Pons (tissue), 1 donor: ENCODE measurements around the gene CTXN1.
"Not testable (repeated sequence)": the region's sequence is repeated elsewhere in the genome, so short reads cannot be mapped to it uniquely, and the experiment has no call there.

ENCODE experiments used
- DNase-seq: peaks from one replicate; pipeline ENCODE4 v3.0.0-alpha.2; 2016; ENCODE audit warnings: low spot score

CTXN1 gene

GRCh38 chr19:7926021-7926726 lies at the start of gene CTXN1:
TSS of gene CTXN1 (minus strand) at chr19:7926135. CDS start at chr19:7925538, 597 bp downstream.
- DNase-seq, result no peak

- peak; percentile 65 for DNase-seq
These were observed 49.1 kb upstream of the CTXN1 start for GRCh38 chr19:7975037-7975436.

- DNase-seq, result peak; percentile 70
These were observed 47.9 kb upstream of the CTXN1 start for GRCh38 chr19:7973883-7974282.

GRCh38 chr19:7971553-7972520 lies 45.9 kb upstream of the CTXN1 start:
- no peak for DNase-seq

- DNase-seq, result no peak
These were observed 44.9 kb upstream of the CTXN1 start for GRCh38 chr19:7970716-7971448.

- no peak for DNase-seq
These were observed 43.6 kb upstream of the CTXN1 start for GRCh38 chr19:7969555-7969939.

GRCh38 chr19:7968796-7969554 lies 43.0 kb upstream of the CTXN1 start:
- no peak for DNase-seq

- DNase-seq, result no peak
These were observed 42.3 kb upstream of the CTXN1 start for GRCh38 chr19:7968008-7968795.

- no peak for DNase-seq
These were observed 40.2 kb upstream of the CTXN1 start for GRCh38 chr19:7965921-7966665.

- no peak for DNase-seq
These were observed 39.4 kb upstream of the CTXN1 start for GRCh38 chr19:7965259-7965841.

- DNase-seq, result no peak
These were observed 37.6 kb upstream of the CTXN1 start for GRCh38 chr19:7963566-7963965.

GRCh38 chr19:7962644-7963268 lies 36.8 kb upstream of the CTXN1 start:
- DNase-seq, result no peak

- DNase-seq, result no peak
These were observed 36.1 kb upstream of the CTXN1 start for GRCh38 chr19:7961920-7962626.

- not testable (repeated sequence) for DNase-seq
These were observed 35.1 kb upstream of the CTXN1 start for GRCh38 chr19:7961082-7961481.

- no peak for DNase-seq
These were observed 33.3 kb upstream of the CTXN1 start for GRCh38 chr19:7959211-7959610.

GRCh38 chr19:7955696-7956095 lies 29.8 kb upstream of the CTXN1 start:
- no peak for DNase-seq

- DNase-seq, result no peak
These were observed 27.6 kb upstream of the CTXN1 start for GRCh38 chr19:7953576-7953975.

GRCh38 chr19:7953060-7953459 lies 27.1 kb upstream of the CTXN1 start:
- DNase-seq, result no peak

GRCh38 chr19:7947939-7948338 lies 22.0 kb upstream of the CTXN1 start:
- no peak for DNase-seq
